Neuronal stem cell (in vitro differentiated cells): ENCODE measurements around the gene TPSG1.

ENCODE experiments used
- DNase-seq: peaks from one replicate; pipeline ENCODE4 v3.0.0-alpha.2; 2013; ENCODE audit warnings: low spot score
- H2AFZ ChIP-seq: one replicate; pipeline ENCODE4 v1.6.1; 2013; ENCODE audit warnings: mild to moderate bottlenecking, low read length, inconsistent platforms
- H2AK5ac ChIP-seq: 2 replicates; pipeline ENCODE4 v1.6.1; 2013; ENCODE audit warnings: low read depth, mild to moderate bottlenecking, inconsistent platforms, low read length, moderate library complexity, mixed read lengths
- H2BK120ac ChIP-seq: 2 replicates; pipeline ENCODE4 v1.6.1; 2013; ENCODE audit warnings: low read depth, mild to moderate bottlenecking, inconsistent platforms, low read length, moderate library complexity, mixed read lengths
- H2BK12ac ChIP-seq: one replicate; pipeline ENCODE4 v1.6.1; 2013; ENCODE audit warnings: low read length, inconsistent platforms
- H2BK15ac ChIP-seq: 2 replicates; pipeline ENCODE4 v1.6.1; 2013; ENCODE audit warnings: mild to moderate bottlenecking, low read length, inconsistent platforms, mixed read lengths
- H2BK5ac ChIP-seq: one replicate; pipeline ENCODE4 v1.6.1; 2013; ENCODE audit warnings: inconsistent platforms, mild to moderate bottlenecking, low read length, moderate library complexity
- H3K14ac ChIP-seq: one replicate; pipeline ENCODE4 v1.6.1; 2013; ENCODE audit warnings: low read length, inconsistent platforms
- H3K18ac ChIP-seq: 2 replicates; pipeline ENCODE4 v1.6.1; 2013; ENCODE audit warnings: low read length, inconsistent platforms
- H3K23ac ChIP-seq: 2 replicates; pipeline ENCODE4 v1.6.1; 2013; ENCODE audit warnings: low read depth, mild to moderate bottlenecking, mixed read lengths, low read length, inconsistent platforms; ENCODE audit not compliant: poor library complexity
- H3K27ac ChIP-seq: replicated peaks from 3 replicates; pipeline ENCODE4 v1.5.1; 2013; ENCODE audit warnings: low read length, inconsistent platforms
- H3K27me3 ChIP-seq, 3 experiments: 2 replicates each; pipeline ENCODE4 v1.6.1; 2013; ENCODE audit warnings: low read length in 3 of 3, mild to moderate bottlenecking in 2 of 3, inconsistent platforms in 1 of 3, low read depth in 1 of 3, mixed read lengths in 1 of 3, moderate library complexity in 1 of 3; ENCODE audit not compliant: control insufficient read depth in 3 of 3, insufficient read depth in 3 of 3
- H3K36me3 ChIP-seq, 2 donors: replicated peaks in 1 of 2; 2 replicates each; pipeline ENCODE4 v1.6.1; 2013; ENCODE audit warnings: low read length in 2 of 2; ENCODE audit not compliant: control insufficient read depth in 2 of 2, insufficient read depth in 2 of 2
- H3K4ac ChIP-seq: 2 replicates; pipeline ENCODE4 v1.6.1; 2013; ENCODE audit warnings: inconsistent platforms, mild to moderate bottlenecking, low read length, moderate library complexity
- H3K4me1 ChIP-seq, 2 donors: 1 replicate in 1 of 2; 2 replicates in 1 of 2; pipeline ENCODE4 v1.6.1; 2013; ENCODE audit warnings: low read length in 2 of 2, low read depth in 1 of 2; ENCODE audit not compliant: control insufficient read depth in 2 of 2, insufficient read depth in 1 of 2
- H3K4me2 ChIP-seq: one replicate; pipeline ENCODE4 v1.6.1; 2013; ENCODE audit warnings: mild to moderate bottlenecking, low read length, inconsistent platforms; ENCODE audit not compliant: insufficient read depth, poor library complexity, severe bottlenecking
- H3K4me3 ChIP-seq, 2 donors: 2 replicates each; pipeline ENCODE4 v1.5.1; 2013; ENCODE audit warnings: low read length in 2 of 2, mild to moderate bottlenecking in 2 of 2, inconsistent platforms in 1 of 2, moderate library complexity in 1 of 2
- H3K79me1 ChIP-seq: one replicate; pipeline ENCODE4 v1.6.1; 2013; ENCODE audit warnings: low read depth, mild to moderate bottlenecking, inconsistent platforms, low read length, moderate library complexity
- H3K9ac ChIP-seq: one replicate; pipeline ENCODE4 v1.6.1; 2013; ENCODE audit warnings: mild to moderate bottlenecking, low read depth, low read length, inconsistent platforms; ENCODE audit not compliant: poor library complexity
- H3K9me3 ChIP-seq, 2 donors: replicated peaks in 1 of 2; 2 replicates each; pipeline versions ENCODE3 to v1.6.1; 2013; ENCODE audit warnings: low read length in 2 of 2, mild to moderate bottlenecking in 2 of 2, inconsistent platforms in 1 of 2, low read depth in 1 of 2, mixed read lengths in 1 of 2, moderate library complexity in 1 of 2; ENCODE audit not compliant: control insufficient read depth in 2 of 2, insufficient read depth in 1 of 2
- H4K8ac ChIP-seq: one replicate; pipeline ENCODE4 v1.6.1; 2013; ENCODE audit warnings: low read depth, mild to moderate bottlenecking, inconsistent platforms, low read length, moderate library complexity
- H4K91ac ChIP-seq: one replicate; pipeline ENCODE4 v1.6.1; 2013; ENCODE audit warnings: low read length, low read depth, mild to moderate bottlenecking, inconsistent platforms; ENCODE audit not compliant: poor library complexity
- WGBS, 2 donors: extraction: QIAGEN DNeasy Blood & Tissue Kit; methylation state at CpG; one replicate each; pipeline ENCODE4 v1.1.7; 2013; ENCODE audit warnings: missing lambda C conversion rate in 2 of 2, mixed read lengths in 1 of 2; ENCODE audit not compliant: insufficient read length in 2 of 2, insufficient replicate concordance in 1 of 2; ENCODE audit errors: extremely low coverage in 2 of 2; 5-methylcytosine and 5-hydroxymethylcytosine counted together

Gene TPSG1

DNA sequence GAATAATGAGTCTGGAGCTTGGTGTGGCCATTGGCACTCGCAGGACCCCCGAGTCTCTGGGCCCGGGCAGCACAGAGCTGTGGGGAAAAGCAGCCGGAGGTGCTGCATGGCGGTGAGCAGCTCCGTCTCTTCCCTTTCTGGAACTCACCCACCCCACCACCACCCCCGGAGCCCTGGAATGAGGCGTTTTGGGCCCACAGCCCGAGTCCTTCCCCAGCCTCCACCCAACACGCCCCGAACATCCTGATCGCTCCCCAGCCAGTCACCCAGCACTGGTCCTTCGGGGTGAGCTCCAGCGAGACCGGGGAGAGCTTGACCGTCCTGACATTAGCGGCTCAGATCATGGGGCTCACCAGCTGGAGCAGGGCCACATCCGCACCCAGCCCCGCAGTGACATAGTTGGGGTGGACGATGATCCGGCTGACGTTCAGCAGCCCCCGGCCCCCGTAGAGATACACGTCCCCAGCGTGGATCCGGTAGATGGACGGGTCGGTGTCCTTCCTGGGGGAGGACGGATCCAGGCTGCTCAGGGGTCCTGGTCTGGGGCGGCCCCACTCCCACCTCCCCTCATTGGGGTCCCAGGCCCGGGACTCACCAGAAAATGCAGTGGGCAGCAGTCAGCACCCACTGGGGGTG is 37.3 kb upstream of the TPSG1 start:
- peaks cover 4% of the 10 kb centered on the region for H3K79me1 ChIP-seq
- H3K4me2 ChIP-seq = no peak overlapping the region
- no peak overlapping the region for H3K27ac ChIP-seq
- no peak for DNase-seq
- WGBS, 2 donors = no CpG with 5 or more reads among the region's 32 CpGs
- H3K27me3 ChIP-seq = peaks cover 11 to 51% (median 38%) of the 10 kb centered on the region in 3 experiments
- H3K9ac ChIP-seq = no peak overlapping the region
- H3K4me3 ChIP-seq = no peak overlapping the region
- no peak overlapping the region for H2BK120ac ChIP-seq
- no peak overlapping the region for H2BK15ac ChIP-seq
- no peak overlapping the region for H3K14ac ChIP-seq
- H3K4me1 ChIP-seq = peaks cover 0 to 2% of the 10 kb centered on the region in 2 donors
- no peak overlapping the region for H3K23ac ChIP-seq
- peak overlapping the region; percentile 50 for H2AK5ac ChIP-seq
- no peak overlapping the region for H2BK12ac ChIP-seq
- no peaks in the 10 kb centered on the region for H3K36me3 ChIP-seq
- no peak overlapping the region for H2AFZ ChIP-seq
- H2BK5ac ChIP-seq = no peak overlapping the region
- no peak overlapping the region for H4K8ac ChIP-seq
- H3K4ac ChIP-seq = no peak overlapping the region
- H3K9me3 ChIP-seq = peaks cover 0 to 11% of the 10 kb centered on the region in 2 donors
- H3K18ac ChIP-seq = no peak overlapping the region
- no peak overlapping the region for H4K91ac ChIP-seq

DNA sequence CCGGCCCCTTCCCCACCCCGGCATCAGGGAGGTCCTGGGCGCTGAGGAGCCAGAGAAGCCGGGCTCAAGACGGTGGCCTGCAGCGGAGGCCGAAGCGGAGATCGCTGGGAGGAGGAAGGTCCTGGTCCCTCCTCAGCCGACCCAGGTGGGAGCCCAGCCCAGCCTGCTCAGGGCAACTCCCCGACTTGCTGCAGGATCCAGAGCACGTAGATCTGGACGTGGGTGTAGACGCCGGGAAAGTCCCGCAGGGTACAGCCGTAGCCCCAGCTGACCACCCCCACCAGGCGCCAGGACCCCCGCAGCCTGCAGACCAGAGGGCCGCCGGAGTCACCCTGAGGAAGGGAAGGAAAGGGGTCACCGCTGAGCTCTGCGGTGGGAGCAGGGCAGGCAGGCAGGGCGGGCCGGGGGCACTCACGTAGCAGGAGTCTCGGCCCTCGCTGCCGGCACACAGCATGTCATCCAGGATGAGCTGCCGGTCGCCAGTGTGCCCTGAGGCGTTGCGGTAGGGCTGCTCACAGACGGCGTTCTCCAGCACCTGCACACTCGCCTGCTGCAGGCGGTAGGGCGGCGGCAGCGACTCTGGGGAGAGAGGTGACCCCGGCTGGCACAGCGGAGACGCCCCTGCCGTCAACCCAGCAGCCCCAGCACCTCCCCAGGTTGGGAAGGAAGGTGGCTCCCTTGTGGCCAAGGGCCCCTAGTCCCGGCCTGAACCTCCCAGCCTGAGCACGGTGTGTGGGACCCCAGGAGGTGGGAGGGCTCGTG is 36.2 kb upstream of the TPSG1 start:
- Histone ChIP-seq H3K27ac (no peak overlapping the region), H3K79me1 (peaks cover 4% of the 10 kb centered on the region), H3K4me1 (peaks cover 0 to 2% of the 10 kb centered on the region in 2 donors), H3K18ac (peak overlapping the region; percentile 87), H3K4me2 (peak overlapping the region; percentile 12), H3K4ac (no peak overlapping the region), H4K91ac (no peak overlapping the region), H2BK12ac (no peak overlapping the region), H2BK120ac (no peak overlapping the region), H2AK5ac (peak overlapping the region; percentile 63), H3K27me3 (peaks cover 11 to 58% (median 38%) of the 10 kb centered on the region in 3 experiments), H3K9me3 (peaks cover 0 to 10% of the 10 kb centered on the region in 2 donors), H3K9ac (no peak overlapping the region), H2BK5ac (no peak overlapping the region), H4K8ac (no peak overlapping the region), H3K36me3 (no peaks in the 10 kb centered on the region), H3K23ac (peak overlapping the region; percentile 95), H2BK15ac (peak overlapping the region; percentile 55), H2AFZ (no peak overlapping the region), H3K14ac (peak overlapping the region; percentile 71), H3K4me3 (no peak overlapping the region)
- DNase-seq = no peak
- WGBS, 2 donors = no CpG with 5 or more reads among the region's 47 CpGs

- no peak overlapping the region for H3K4me2 ChIP-seq
- peak overlapping the region; percentile 58 for H2BK12ac ChIP-seq
- H2BK5ac ChIP-seq = peak overlapping the region; percentile 13
- peaks cover 0 to 2% of the 10 kb centered on the region in 2 donors for H3K4me1 ChIP-seq
- WGBS, 2 donors = no CpG with 5 or more reads among the region's 36 CpGs
- H3K18ac ChIP-seq = peak overlapping the region; percentile 13
- H3K23ac ChIP-seq = peak overlapping the region; percentile 80
- H4K91ac ChIP-seq = no peak overlapping the region
- H3K27ac ChIP-seq = no peak overlapping the region
- no peak overlapping the region for H3K4me3 ChIP-seq
- no peak overlapping the region for H3K4ac ChIP-seq
- peak overlapping the region; percentile 37 for H2BK15ac ChIP-seq
- H2AK5ac ChIP-seq = peak overlapping the region; percentile 92
- peak overlapping the region; percentile 82 for H3K14ac ChIP-seq
- H3K9ac ChIP-seq = no peak overlapping the region
- H4K8ac ChIP-seq = no peak overlapping the region
- H3K27me3 ChIP-seq = peaks cover 11 to 58% (median 38%) of the 10 kb centered on the region in 3 experiments
- peaks cover 0 to 9% of the 10 kb centered on the region in 2 donors for H3K9me3 ChIP-seq
- peaks cover 4% of the 10 kb centered on the region for H3K79me1 ChIP-seq
- no peaks in the 10 kb centered on the region for H3K36me3 ChIP-seq
- no peak overlapping the region for H2BK120ac ChIP-seq
- DNase-seq = no peak
- H2AFZ ChIP-seq = no peak overlapping the region
Measured at GRCh38 chr16:1260101-1260680, 35.1 kb upstream of the TPSG1 start.

GRCh38 chr16:1259760-1260068 is 34.6 kb upstream of the TPSG1 start:
- peaks cover 11 to 58% (median 38%) of the 10 kb centered on the region in 3 experiments for H3K27me3 ChIP-seq
- no peaks in the 10 kb centered on the region for H3K36me3 ChIP-seq
- no peak overlapping the region for H3K4ac ChIP-seq
- no peak overlapping the region for H3K4me2 ChIP-seq
- no CpG with 5 or more reads among the region's 11 CpGs for WGBS, 2 donors
- H3K23ac ChIP-seq = peak overlapping the region; percentile 80
- DNase-seq = no peak
- no peak overlapping the region for H3K18ac ChIP-seq
- H3K4me1 ChIP-seq = peaks cover 0 to 2% of the 10 kb centered on the region in 2 donors
- H3K4me3 ChIP-seq = no peak overlapping the region
- peak overlapping the region; percentile 85 for H2BK15ac ChIP-seq
- no peak overlapping the region for H4K8ac ChIP-seq
- peak overlapping the region; percentile 82 for H3K14ac ChIP-seq
- no peak overlapping the region for H3K27ac ChIP-seq
- H4K91ac ChIP-seq = no peak overlapping the region
- peak overlapping the region; percentile 13 for H2BK5ac ChIP-seq
- no peak overlapping the region for H2BK120ac ChIP-seq
- peak overlapping the region; percentile 92 for H2AK5ac ChIP-seq
- H3K79me1 ChIP-seq = peaks cover 4% of the 10 kb centered on the region
- H2BK12ac ChIP-seq = no peak overlapping the region
- peaks cover 0 to 5% of the 10 kb centered on the region in 2 donors for H3K9me3 ChIP-seq
- H2AFZ ChIP-seq = no peak overlapping the region
- H3K9ac ChIP-seq = peak overlapping the region; percentile 44
